HepG2 (cell line): ENCODE data around the gene SLC5A6. TPM values are rescaled to one million over a fixed set of nuclear protein-coding genes. Genes with fewer than 3 reads are reported as not detected.

Source experiments
- BRCA1 ChIP-seq: sonication (generic); formaldehyde crosslinking; IDR thresholded peaks from 2 replicates; pipeline ENCODE4 v1.4.0; 2020; ENCODE audit warnings: missing genetic modification reagents
- CBX1 ChIP-seq: IDR thresholded peaks from one replicate; pipeline ENCODE4 v1.6.1; 2016; ENCODE audit warnings: antibody characterized with exemption, low read depth
- DDIT3 ChIP-seq: sonication (generic); formaldehyde crosslinking; IDR thresholded peaks from 2 replicates; pipeline ENCODE4 v1.4.0; 2020; ENCODE audit warnings: mild to moderate bottlenecking, missing genetic modification reagents
- FOXA3 ChIP-seq: IDR thresholded peaks from 2 replicates; pipeline ENCODE4 v1.6.1; 2016; ENCODE audit warnings: missing genetic modification reagents, missing compliant biosample characterization
- HNRNPUL1 ChIP-seq: fragments of 200-400 bp; formaldehyde crosslinking; IDR thresholded peaks from 2 replicates; pipeline ENCODE4 v1.6.1; 2017; ENCODE audit warnings: low read depth, mild to moderate bottlenecking, low read length, moderate library complexity
- IRF1 ChIP-seq: sonication (generic); formaldehyde crosslinking; IDR thresholded peaks from 2 replicates; pipeline ENCODE4 v1.4.0; 2020; ENCODE audit warnings: low read depth, mild to moderate bottlenecking, missing genetic modification reagents
- LCORL ChIP-seq, 2 experiments: fragments of 450-650 bp in 1 of 2; sonication (generic) in 1 of 2; formaldehyde crosslinking in 1 of 2; IDR thresholded peaks; 2 replicates each; pipeline versions ENCODE4 v1.5.0 to v1.6.1; 2017 to 2020; ENCODE audit warnings: antibody characterized with exemption in 1 of 2, missing genetic modification reagents in 1 of 2
- MAFF ChIP-seq: IDR thresholded peaks from 2 replicates; pipeline ENCODE4 v1.6.1; 2011; ENCODE audit warnings: low read depth, low read length, improper control_type of control experiment
- MTF1 ChIP-seq: sonication (generic); formaldehyde crosslinking; IDR thresholded peaks from 2 replicates; pipeline ENCODE4 v1.5.0; 2020; ENCODE audit warnings: missing genetic modification reagents
- NCOR1 ChIP-seq: fragments of 200-600 bp; sonication (generic); IDR thresholded peaks from 2 replicates; pipeline ENCODE4 v1.7.0; 2017; ENCODE audit warnings: antibody characterized with exemption, low read length, borderline replicate concordance
- SAFB2 ChIP-seq: sonication (generic); formaldehyde crosslinking; IDR thresholded peaks from 2 replicates; pipeline ENCODE4 v1.5.1; 2020; ENCODE audit warnings: missing genetic modification reagents, low read depth, mild to moderate bottlenecking, borderline replicate concordance
- THAP9 ChIP-seq: sonication (generic); formaldehyde crosslinking; IDR thresholded peaks from 2 replicates; pipeline ENCODE4; 2020; ENCODE audit warnings: missing genetic modification reagents, mild to moderate bottlenecking, borderline replicate concordance
- ZNF343 ChIP-seq: sonication (generic); formaldehyde crosslinking; IDR thresholded peaks from 2 replicates; pipeline ENCODE4 v1.4.0; 2020; ENCODE audit warnings: mild to moderate bottlenecking, missing genetic modification reagents
- ZNF414 ChIP-seq: sonication (generic); formaldehyde crosslinking; IDR thresholded peaks from 2 replicates; pipeline ENCODE4 v1.5.0; 2020; ENCODE audit warnings: missing genetic modification reagents
- ZNF563 ChIP-seq: sonication (generic); formaldehyde crosslinking; IDR thresholded peaks from 2 replicates; pipeline ENCODE4 v1.8.0; 2022; ENCODE audit warnings: mild to moderate bottlenecking, moderate library complexity, missing genetic modification reagents
- ZNF597 ChIP-seq: sonication (generic); formaldehyde crosslinking; IDR thresholded peaks from 2 replicates; pipeline ENCODE4 v1.5.0; 2020; ENCODE audit warnings: missing genetic modification reagents
- polyA plus RNA-seq, 8 experiments: library from polyadenylated mRNA; depleted of rRNA in 3 of 8; stranded (reverse) in 7 of 8; unstranded in 1 of 8; fragments of >200 nt; fragmentation: Illumina TruSeq in 4 of 8; extraction: Trizol in 4 of 8; gene quantifications; 2 replicates each; pipeline versions ENCODE4 v1.2.1 to v1.2.3, GENCODE V29; 2011 to 2016; ENCODE audit warnings: low read depth in 4 of 8, missing spikeins in 1 of 8, mixed read lengths in 1 of 8; ENCODE audit not compliant: insufficient read depth in 1 of 8
- total RNA-seq, 5 experiments: library from RNA; depleted of rRNA; stranded (reverse); fragments of >200 nt; fragmentation: Illumina TruSeq; extraction: Trizol; gene quantifications; 2 replicates each; pipeline ENCODE4 v1.2.3, GENCODE V29; 2016; ENCODE audit warnings: low read depth in 1 of 5

Gene SLC5A6
- total and polyA plus RNA-seq, 2 of the 13 experiments (the other 11 are each of a cell fraction or from before 2014, with no cell fraction given) = 135 to 417 TPM

- TF ChIP-seq THAP9 (CRISPR knock-in tag) = peak; percentile 45; the same call in 1 of the 2 replicates
- 0 out of 2 replicates have a peak, but pooled peaks have one; percentile 29 for TF ChIP-seq BRCA1 (CRISPR knock-in tag)
- no peak for TF ChIP-seq DDIT3 (CRISPR knock-in tag)
- TF ChIP-seq CBX1 = peak; percentile 56
- TF ChIP-seq ZNF343 (CRISPR knock-in tag) = no peak; the same call in 1 of the 2 replicates
- TF ChIP-seq LCORL (IDR thresholded peaks at IDR 0.05) = peak; percentile 95
- TF ChIP-seq LCORL (CRISPR knock-in tag; IDR thresholded peaks at IDR 0.05) = peak; percentile 84; the same call in 1 of the 2 replicates
- TF ChIP-seq HNRNPUL1 = no peak
- no peak for TF ChIP-seq MTF1 (CRISPR knock-in tag)
- TF ChIP-seq ZNF597 (CRISPR knock-in tag) = no peak
- TF ChIP-seq MAFF = peak; percentile 57
- TF ChIP-seq IRF1 = peak; percentile 63; the same call in 1 of the 2 replicates
- TF ChIP-seq NCOR1 = peak; percentile 100
- TF ChIP-seq FOXA3 = peak; percentile 92
- TF ChIP-seq ZNF414 (CRISPR knock-in tag) = no peak
- peak; percentile 93 for TF ChIP-seq ZNF563 (CRISPR knock-in tag)
- TF ChIP-seq SAFB2 = peak; percentile 70; the same call in 1 of the 2 replicates
Observed at GRCh38 chr2:27177441-27178351, 34.4 kb downstream of the SLC5A6 start (continued).
